Progenitor cell of endocrine pancreas (in vitro differentiated cells): ENCODE measurements around the gene CDK13. TPM values are rescaled to one million over a fixed set of nuclear protein-coding genes. Genes with fewer than 3 reads are reported as not detected.

ENCODE experiments used
- DNase-seq: peaks from one replicate; pipeline ENCODE4 v3.0.0; 2021; ENCODE audit warnings: low spot score; ENCODE audit not compliant: unreplicated experiment
- H3K27ac Mint-ChIP-seq: 2 replicates; pipeline ENCODE4 v1.8.0; 2021; ENCODE audit warnings: mild to moderate bottlenecking, moderate library complexity, mixed read lengths
- H3K27me3 Mint-ChIP-seq: 2 replicates; pipeline ENCODE4 v1.8.0; 2021; ENCODE audit warnings: mixed read lengths
- H3K36me3 Mint-ChIP-seq: 2 replicates; pipeline ENCODE4 v1.8.0; 2022; ENCODE audit warnings: mixed read lengths; ENCODE audit not compliant: insufficient read depth
- H3K4me1 Mint-ChIP-seq: 2 replicates; pipeline ENCODE4 v1.8.0; 2021; ENCODE audit warnings: low read depth, mixed read lengths
- H3K4me3 Mint-ChIP-seq: 2 replicates; pipeline ENCODE4 v1.8.0; 2021; ENCODE audit warnings: low read depth, mild to moderate bottlenecking, moderate library complexity, mixed read lengths
- H3K9me3 Mint-ChIP-seq: 2 replicates; pipeline ENCODE4 v1.8.0; 2021; ENCODE audit warnings: low read depth, mixed read lengths
- CTCF ChIP-seq: fragments of 200-600 bp; sonication (generic); IDR thresholded peaks from one replicate; pipeline ENCODE4 v1.5.0; 2021; ENCODE audit warnings: antibody characterized with exemption, mild to moderate bottlenecking; ENCODE audit not compliant: unreplicated experiment
- total RNA-seq: library from RNA; stranded (reverse); gene quantifications from 2 replicates; pipeline ENCODE4 v1.2.1, GENCODE V29; 2021

The CDK13 gene
- total RNA-seq, 1 donor from 2014 or later: 75.5 TPM

GRCh38 chr7:39936761-39937160 lies 13.3 kb upstream of the CDK13 start:
- no peaks in the 10 kb centered on the region for H3K9me3 Mint-ChIP-seq
- no peaks in the 10 kb centered on the region for H3K27me3 Mint-ChIP-seq
- no peaks in the 10 kb centered on the region for H3K36me3 Mint-ChIP-seq
- H3K4me1 Mint-ChIP-seq: no peaks in the 10 kb centered on the region
- no peak for TF ChIP-seq CTCF
- no peak overlapping the region for H3K27ac Mint-ChIP-seq
- H3K4me3 Mint-ChIP-seq: no peak overlapping the region
- DNase-seq: no peak

- H3K36me3 Mint-ChIP-seq: peaks cover 1% of the 10 kb centered on the region
- peaks cover 3% of the 10 kb centered on the region for H3K9me3 Mint-ChIP-seq
- DNase-seq: no peak
- no peak for TF ChIP-seq CTCF
- no peaks in the 10 kb centered on the region for H3K27me3 Mint-ChIP-seq
- no peak overlapping the region for H3K27ac Mint-ChIP-seq
- no peaks in the 10 kb centered on the region for H3K4me1 Mint-ChIP-seq
- H3K4me3 Mint-ChIP-seq: no peak overlapping the region
These were observed 12.5 kb upstream of the CDK13 start for GRCh38 chr7:39937366-39938153.

- Mint-ChIP-seq H3K4me1 (no peaks in the 10 kb centered on the region), H3K9me3 (peaks cover 3% of the 10 kb centered on the region), H3K27ac (no peak overlapping the region), H3K4me3 (no peak overlapping the region), H3K36me3 (peaks cover 1% of the 10 kb centered on the region), H3K27me3 (no peaks in the 10 kb centered on the region)
- no peak for TF ChIP-seq CTCF
- DNase-seq: no peak
These were observed 7.2 kb upstream of the CDK13 start for GRCh38 chr7:39942883-39943282.

- no peak for TF ChIP-seq CTCF
- H3K4me3 Mint-ChIP-seq: peak overlapping the region; percentile 9
- no peak for DNase-seq
These were observed 3.4 kb upstream of the CDK13 start for GRCh38 chr7:39946693-39947092.

GRCh38 chr7:39948375-39948955 lies 1.6 kb upstream of the CDK13 start:
- Mint-ChIP-seq H3K4me3 (peak overlapping the region; percentile 95), H3K27me3 (no peaks in the 10 kb centered on the region), H3K27ac (peak overlapping the region; percentile 100), H3K4me1 (peaks cover 14% of the 10 kb centered on the region), H3K36me3 (no peaks in the 10 kb centered on the region), H3K9me3 (no peaks in the 10 kb centered on the region)
- TF ChIP-seq CTCF: no peak
- no peak for DNase-seq

More at GRCh38 chr7:39946693-39947092, 3.4 kb upstream of the CDK13 start:
- Mint-ChIP-seq H3K27me3 (no peaks in the 10 kb centered on the region), H3K27ac (no peak overlapping the region), H3K9me3 (peaks cover 3% of the 10 kb centered on the region), H3K4me1 (peaks cover 7% of the 10 kb centered on the region), H3K36me3 (peaks cover 1% of the 10 kb centered on the region)
